GM19043 (cell line): ENCODE results near the gene YAP1.
"Not testable (repeated sequence)": the region's sequence is repeated elsewhere in the genome, so short reads cannot be mapped to it uniquely, and the experiment has no call there.

Experiments used
- ATAC-seq: cut with Tn5 transposase; IDR thresholded peaks from one replicate; pipeline ENCODE4 v1.9.1; 2021; ENCODE audit warnings: low read depth; ENCODE audit not compliant: unreplicated experiment

YAP1 gene

DNA sequence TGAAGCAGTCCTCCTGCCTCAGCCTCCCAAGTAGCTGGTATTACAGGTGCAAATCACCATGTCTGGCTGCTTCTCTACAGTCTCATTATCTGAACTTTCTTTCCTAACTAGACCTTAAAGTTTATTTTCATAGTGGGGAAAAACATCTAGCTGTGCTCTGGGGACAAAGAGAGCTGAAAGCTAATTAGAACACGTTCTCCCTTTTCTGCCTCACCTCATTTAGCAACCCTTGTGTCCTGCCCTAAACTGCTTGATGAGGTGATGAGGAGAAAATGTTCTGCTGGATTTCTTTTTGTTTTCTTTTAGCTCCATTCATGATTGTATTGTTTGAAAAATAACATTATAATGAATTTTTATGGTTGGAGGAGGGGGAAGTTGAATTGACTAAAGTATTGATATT lies 84.7 kb downstream of the YAP1 start:
- ATAC-seq, result no peak

- ATAC-seq, result no peak
These were observed 86.1 kb downstream of the YAP1 start for GRCh38 chr11:102196351-102196750.

GRCh38 chr11:102196816-102197215 lies 86.6 kb downstream of the YAP1 start:
- ATAC-seq, result no peak

DNA sequence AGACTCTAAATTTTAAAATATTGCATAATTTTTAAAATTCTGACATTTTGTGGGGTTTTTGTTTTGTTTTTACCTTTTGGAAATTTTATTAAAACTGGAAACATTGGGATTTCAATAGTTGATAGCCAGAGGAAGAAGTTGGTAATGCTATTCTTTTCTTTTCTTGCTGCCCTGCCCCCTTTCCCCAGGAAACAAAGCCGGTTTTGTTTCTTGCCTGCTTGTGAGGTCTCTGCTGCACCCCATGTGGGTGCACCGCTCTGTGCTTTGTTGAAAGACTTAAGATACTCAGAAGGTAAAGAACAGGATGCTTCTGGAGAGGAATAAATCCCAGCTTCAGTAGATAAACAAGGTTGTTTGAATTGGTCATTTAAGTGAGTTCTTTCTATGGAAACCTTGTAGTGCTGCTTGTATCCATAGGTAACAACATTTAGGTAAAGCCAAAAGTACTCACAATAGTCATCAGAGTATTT lies 87.5 kb downstream of the YAP1 start:
- no peak for ATAC-seq

- no peak for ATAC-seq
These were observed 89.4 kb downstream of the YAP1 start for GRCh38 chr11:102199673-102200072.

DNA sequence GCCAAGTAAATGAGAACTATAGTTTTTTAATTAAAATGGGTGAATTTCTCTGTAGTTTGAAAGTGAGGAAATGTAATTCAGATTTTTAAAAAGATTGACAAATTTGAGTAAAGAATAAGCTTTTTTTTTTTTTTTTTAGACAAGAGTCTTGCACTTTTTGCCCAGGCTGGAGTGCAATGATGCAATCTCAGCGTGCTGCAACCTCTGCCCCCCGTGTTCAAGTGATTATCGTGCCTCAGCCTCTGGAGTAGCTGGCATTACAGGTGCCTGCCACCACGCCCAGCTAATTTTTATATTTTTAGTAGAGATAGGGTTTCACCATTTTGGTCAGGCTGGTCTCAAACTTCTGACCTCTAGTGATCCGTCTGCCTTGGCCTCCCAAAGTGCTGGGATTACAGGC lies 90.1 kb downstream of the YAP1 start:
- ATAC-seq, result not testable (repeated sequence)

GRCh38 chr11:102201776-102202175 lies 91.5 kb downstream of the YAP1 start:
- no peak for ATAC-seq

GRCh38 chr11:102202972-102203371 lies 92.7 kb downstream of the YAP1 start:
- no peak for ATAC-seq

GRCh38 chr11:102204174-102204573 lies 93.9 kb downstream of the YAP1 start:
- no peak for ATAC-seq

GRCh38 chr11:102205805-102206204 lies 95.6 kb downstream of the YAP1 start:
- no peak for ATAC-seq

DNA sequence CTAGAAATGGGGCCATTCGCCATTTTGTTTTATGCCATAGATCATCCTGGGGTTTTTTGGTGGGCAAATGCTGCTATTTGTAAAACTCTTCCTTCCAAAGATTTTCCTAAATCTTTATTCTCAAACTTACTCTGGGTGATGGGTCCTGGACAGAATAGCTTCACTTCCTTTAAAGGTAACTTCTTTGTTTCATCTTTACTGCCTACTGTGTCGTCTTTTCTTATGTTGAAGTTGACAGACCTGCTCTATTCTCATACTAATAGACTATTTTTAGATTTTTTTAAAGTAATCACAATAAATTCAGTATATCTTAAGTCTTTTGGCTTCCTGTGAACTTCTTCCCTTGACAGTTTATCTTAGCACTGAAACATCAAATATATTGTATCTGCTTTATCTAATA lies 98.6 kb downstream of the YAP1 start:
- no peak for ATAC-seq

GRCh38 chr11:102214623-102215022 lies 104.4 kb downstream of the YAP1 start:
- ATAC-seq, result no peak

- no peak for ATAC-seq
These were observed 106.3 kb downstream of the YAP1 start for GRCh38 chr11:102216433-102217075.

GRCh38 chr11:102220728-102221467 lies 110.7 kb downstream of the YAP1 start:
- no peak for ATAC-seq

DNA sequence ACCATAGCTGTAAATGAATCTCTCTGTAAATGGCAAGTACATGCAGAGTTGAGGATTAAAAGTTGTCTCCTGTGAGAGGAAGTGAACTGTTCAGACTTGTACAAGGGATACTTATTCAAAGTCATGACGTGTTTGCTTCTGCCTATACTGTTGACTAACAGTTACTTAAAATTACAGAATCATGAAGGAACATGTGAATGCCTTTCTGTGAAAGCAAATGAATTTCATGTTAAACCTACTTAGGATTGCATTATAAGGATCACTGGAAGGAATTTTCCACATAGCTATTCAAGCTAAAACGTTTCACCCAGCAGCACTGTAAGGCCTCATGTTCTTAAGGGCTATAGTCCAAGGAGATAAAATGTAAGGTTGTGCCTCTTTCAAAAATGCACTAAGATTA lies 113.6 kb downstream of the YAP1 start:
- ATAC-seq, result no peak

DNA sequence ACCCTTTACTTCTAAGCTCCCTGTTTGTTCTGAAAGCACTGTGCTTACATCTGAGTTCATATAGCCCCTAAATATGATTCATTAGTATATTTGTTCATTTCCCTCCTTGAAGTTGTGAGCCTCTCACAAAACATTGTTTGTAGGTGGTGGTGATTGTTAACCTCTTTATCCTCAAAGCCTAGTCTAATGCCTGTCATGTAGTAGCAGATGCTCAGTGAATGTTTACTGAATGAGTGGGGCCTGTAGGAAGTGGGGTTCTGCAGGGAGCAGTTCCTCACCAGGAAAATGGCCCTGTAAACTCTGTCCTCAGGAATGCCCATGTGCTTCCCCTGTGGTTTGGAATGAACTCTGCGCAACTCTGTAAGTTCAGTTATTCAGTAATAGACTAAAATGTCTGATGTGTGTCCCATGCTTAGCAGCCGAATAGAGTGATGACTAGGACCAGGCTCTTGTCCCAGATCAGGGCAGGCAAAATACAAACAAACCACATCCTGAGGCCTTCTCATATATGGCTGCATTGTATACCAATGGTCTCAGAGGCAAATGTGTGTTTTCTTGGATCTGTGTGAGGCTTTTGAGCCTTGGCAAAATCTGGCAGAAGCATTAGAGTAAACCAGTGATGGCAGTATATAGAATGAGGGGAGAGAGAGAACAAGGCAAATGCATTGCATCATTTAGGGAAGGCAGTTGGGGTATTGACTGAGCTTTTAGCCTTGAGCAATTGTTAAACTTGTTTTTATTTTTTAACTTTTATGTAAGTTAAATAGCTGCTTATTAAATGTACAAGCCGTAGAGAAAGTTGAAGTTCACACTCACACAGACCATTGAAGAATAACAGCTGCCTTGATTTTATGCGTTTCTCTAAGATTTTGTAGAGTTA lies 115.7 kb downstream of the YAP1 start:
- no peak for ATAC-seq

DNA sequence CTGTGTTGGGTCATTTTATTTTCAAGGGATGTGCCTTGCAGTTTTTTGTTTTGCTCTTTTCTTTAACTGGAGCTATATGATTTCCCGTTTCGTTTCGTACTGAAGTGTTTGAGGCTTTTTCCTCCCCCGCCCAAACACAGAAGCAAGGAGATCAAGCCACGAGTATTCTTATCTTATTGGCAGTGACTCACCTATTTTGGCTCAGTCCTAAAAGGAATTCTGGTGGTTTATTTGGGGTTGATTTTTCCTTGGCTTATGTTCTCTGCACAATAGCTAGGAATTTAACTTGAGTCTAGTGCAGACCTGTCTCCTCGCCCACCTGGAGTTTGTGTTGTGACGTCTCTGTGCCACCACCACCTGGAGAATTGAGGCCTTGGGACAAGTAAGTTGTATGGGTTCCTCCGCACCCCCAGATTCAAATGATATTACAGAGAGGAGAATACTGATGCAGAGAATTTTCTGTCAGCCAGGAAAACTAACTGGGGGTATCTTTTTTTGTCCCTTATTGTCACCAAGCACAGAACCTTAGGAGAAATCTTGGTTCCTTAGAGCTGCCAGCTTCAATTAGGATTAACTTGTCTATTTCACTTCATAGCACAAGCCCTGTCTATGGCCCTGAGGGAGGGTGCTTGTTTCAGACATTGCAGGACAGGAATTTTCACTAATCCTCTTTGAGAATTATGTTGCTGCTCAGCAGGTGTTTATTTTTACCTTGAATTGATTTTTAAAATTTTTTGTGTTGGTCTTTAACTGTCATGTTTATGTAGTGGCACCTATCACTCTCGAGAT lies 116.6 kb downstream of the YAP1 start:
- no peak for ATAC-seq

- no peak for ATAC-seq
These were observed 119.4 kb downstream of the YAP1 start for GRCh38 chr11:102229510-102230123.

DNA sequence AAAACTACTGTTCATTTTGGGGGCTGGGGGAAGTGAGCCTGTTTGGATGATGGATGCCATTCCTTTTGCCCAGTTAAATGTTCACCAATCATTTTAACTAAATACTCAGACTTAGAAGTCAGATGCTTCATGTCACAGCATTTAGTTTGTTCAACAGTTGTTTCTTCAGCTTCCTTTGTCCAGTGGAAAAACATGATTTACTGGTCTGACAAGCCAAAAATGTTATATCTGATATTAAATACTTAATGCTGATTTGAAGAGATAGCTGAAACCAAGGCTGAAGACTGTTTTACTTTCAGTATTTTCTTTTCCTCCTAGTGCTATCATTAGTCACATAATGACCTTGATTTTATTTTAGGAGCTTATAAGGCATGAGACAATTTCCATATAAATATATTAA lies 119.9 kb downstream of the YAP1 start:
- no peak for ATAC-seq

DNA sequence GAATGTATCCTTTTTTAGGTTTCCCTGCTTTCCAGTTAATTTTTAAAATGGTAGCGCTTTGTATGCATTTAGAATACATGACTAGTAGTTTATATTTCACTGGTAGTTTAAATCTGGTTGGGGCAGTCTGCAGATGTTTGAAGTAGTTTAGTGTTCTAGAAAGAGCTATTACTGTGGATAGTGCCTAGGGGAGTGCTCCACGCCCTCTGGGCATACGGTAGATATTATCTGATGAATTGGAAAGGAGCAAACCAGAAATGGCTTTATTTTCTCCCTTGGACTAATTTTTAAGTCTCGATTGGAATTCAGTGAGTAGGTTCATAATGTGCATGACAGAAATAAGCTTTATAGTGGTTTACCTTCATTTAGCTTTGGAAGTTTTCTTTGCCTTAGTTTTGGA lies 120.7 kb downstream of the YAP1 start:
- ATAC-seq, result no peak
